ENCODE measurements around the gene DAB1.

The DAB1 gene

GRCh38 chr1:57400048-57400447 lies 23.8 kb downstream of the DAB1 start:
- TF ChIP-seq CTCF (conservative IDR thresholded peaks at IDR 0.05): no peak
- no peak overlapping the region for H3K27ac ChIP-seq

GRCh38 chr1:57393058-57393584 lies 30.7 kb downstream of the DAB1 start:
- TF ChIP-seq CTCF (conservative IDR thresholded peaks at IDR 0.05): no peak
- H3K27ac ChIP-seq: no peak overlapping the region

- H3K27ac ChIP-seq: no peak overlapping the region
- no peak for TF ChIP-seq CTCF (conservative IDR thresholded peaks at IDR 0.05)
Observed at GRCh38 chr1:57385336-57385735, 38.5 kb downstream of the DAB1 start.

- no peak for TF ChIP-seq CTCF (conservative IDR thresholded peaks at IDR 0.05)
- H3K27ac ChIP-seq: no peak overlapping the region
Observed at GRCh38 chr1:57384901-57385300, 39.0 kb downstream of the DAB1 start.

GRCh38 chr1:57384284-57384683 lies 39.6 kb downstream of the DAB1 start:
- H3K27ac ChIP-seq: no peak overlapping the region
- no peak for TF ChIP-seq CTCF (conservative IDR thresholded peaks at IDR 0.05)

GRCh38 chr1:57381871-57382270 lies 42.0 kb downstream of the DAB1 start:
- TF ChIP-seq CTCF (conservative IDR thresholded peaks at IDR 0.05): no peak
- H3K27ac ChIP-seq: no peak overlapping the region

- no peak for TF ChIP-seq CTCF (conservative IDR thresholded peaks at IDR 0.05)
- H3K27ac ChIP-seq: no peak overlapping the region
Observed at GRCh38 chr1:57381426-57381825, 42.4 kb downstream of the DAB1 start.

Measured in VCaP (cell line).